ENCODE results near the gene RORC.

The RORC gene

GRCh38 chr1:151799179-151800022, 32.2 kb downstream of the RORC start:
- H3K27me3 ChIP-seq (replicated peaks; ENCODE audit: control insufficient read depth, insufficient read depth, low read length): no peaks in the 10 kb centered on the region
- no peaks in the 10 kb centered on the region for H3K36me3 ChIP-seq (ENCODE audit: control insufficient read depth, insufficient read depth, low read length)
- H3K4me3 ChIP-seq (replicated peaks; ENCODE audit: low read depth, low read length): no peak overlapping the region
- DNase-seq (ENCODE audit: extremely low read depth, insufficient read length): no peak
- TF ChIP-seq CTCF (IDR thresholded peaks at IDR 0.05; ENCODE audit: insufficient read depth, low read length, poor library complexity, severe bottlenecking): no peak

- no peak for TF ChIP-seq CTCF (IDR thresholded peaks at IDR 0.05; ENCODE audit: insufficient read depth, low read length, poor library complexity, severe bottlenecking)
- Histone ChIP-seq H3K27me3 (replicated peaks; ENCODE audit: control insufficient read depth, insufficient read depth, low read length) (no peaks in the 10 kb centered on the region), H3K4me3 (replicated peaks; ENCODE audit: low read depth, low read length) (no peak overlapping the region), H3K36me3 (ENCODE audit: control insufficient read depth, insufficient read depth, low read length) (no peaks in the 10 kb centered on the region)
- DNase-seq (ENCODE audit: extremely low read depth, insufficient read length): no peak
These were observed 33.0 kb downstream of the RORC start for GRCh38 chr1:151798571-151798970.

- Histone ChIP-seq H3K4me3 (replicated peaks; ENCODE audit: low read depth, low read length) (peak overlapping the region; percentile 88), H3K36me3 (ENCODE audit: control insufficient read depth, insufficient read depth, low read length) (no peaks in the 10 kb centered on the region), H3K27me3 (replicated peaks; ENCODE audit: control insufficient read depth, insufficient read depth, low read length) (no peaks in the 10 kb centered on the region)
- no peak for TF ChIP-seq CTCF (IDR thresholded peaks at IDR 0.05; ENCODE audit: insufficient read depth, low read length, poor library complexity, severe bottlenecking)
- DNase-seq (ENCODE audit: extremely low read depth, insufficient read length): peak; percentile 22
These were observed 40.5 kb downstream of the RORC start for GRCh38 chr1:151790940-151791651.

- Histone ChIP-seq H3K27me3 (replicated peaks; ENCODE audit: control insufficient read depth, insufficient read depth, low read length) (no peaks in the 10 kb centered on the region), H3K4me3 (replicated peaks; ENCODE audit: low read depth, low read length) (peak within 1 kb of the TSS; percentile 88), H3K36me3 (ENCODE audit: control insufficient read depth, insufficient read depth, low read length) (no peaks in the 10 kb centered on the region)
- TF ChIP-seq CTCF (IDR thresholded peaks at IDR 0.05; ENCODE audit: insufficient read depth, low read length, poor library complexity, severe bottlenecking): peak; percentile 44
- DNase-seq (ENCODE audit: extremely low read depth, insufficient read length): peak; percentile 98
These were observed 41.3 kb downstream of the RORC start, which contains the start of gene TDRKH for GRCh38 chr1:151790071-151790939. TSS of gene TDRKH (minus strand) at chr1:151790500. CDS start at chr1:151783022, 7,478 bp downstream.

GRCh38 chr1:151787689-151788088, 43.9 kb downstream of the RORC start:
- DNase-seq (ENCODE audit: extremely low read depth, insufficient read length): no peak
- no peak for TF ChIP-seq CTCF (IDR thresholded peaks at IDR 0.05; ENCODE audit: insufficient read depth, low read length, poor library complexity, severe bottlenecking)
- H3K36me3 ChIP-seq (ENCODE audit: control insufficient read depth, insufficient read depth, low read length): no peaks in the 10 kb centered on the region
- no peaks in the 10 kb centered on the region for H3K27me3 ChIP-seq (replicated peaks; ENCODE audit: control insufficient read depth, insufficient read depth, low read length)
- no peak overlapping the region for H3K4me3 ChIP-seq (replicated peaks; ENCODE audit: low read depth, low read length)
